ENCODE measurements around the gene CBFA2T3.

GRCh38 chr16:88841521-88842307, 135.3 kb downstream of the CBFA2T3 start:
- TF ChIP-seq POLR2A (IDR thresholded peaks at IDR 0.05; ENCODE audit: low read length): no peak
- no peak for TF ChIP-seq GATA1 (IDR thresholded peaks at IDR 0.05; ENCODE audit: low read depth, low read length)

Measured in erythroblast (primary cell).